Stimulated activated CD8-positive, alpha-beta memory T cell treated with anti-CD3 and anti-CD28 coated beads, Interleukin-12 subunit alpha, Interleukin-12 subunit beta, amount 100 ng/mL, for 1 hour (primary cell): Measurements from ENCODE around the gene DAGLA.

Source experiments
- DNase-seq: peaks from one replicate; pipeline ENCODE4 v3.0.0-alpha.2; 2020; ENCODE audit warnings: low read depth

Gene DAGLA

DNA sequence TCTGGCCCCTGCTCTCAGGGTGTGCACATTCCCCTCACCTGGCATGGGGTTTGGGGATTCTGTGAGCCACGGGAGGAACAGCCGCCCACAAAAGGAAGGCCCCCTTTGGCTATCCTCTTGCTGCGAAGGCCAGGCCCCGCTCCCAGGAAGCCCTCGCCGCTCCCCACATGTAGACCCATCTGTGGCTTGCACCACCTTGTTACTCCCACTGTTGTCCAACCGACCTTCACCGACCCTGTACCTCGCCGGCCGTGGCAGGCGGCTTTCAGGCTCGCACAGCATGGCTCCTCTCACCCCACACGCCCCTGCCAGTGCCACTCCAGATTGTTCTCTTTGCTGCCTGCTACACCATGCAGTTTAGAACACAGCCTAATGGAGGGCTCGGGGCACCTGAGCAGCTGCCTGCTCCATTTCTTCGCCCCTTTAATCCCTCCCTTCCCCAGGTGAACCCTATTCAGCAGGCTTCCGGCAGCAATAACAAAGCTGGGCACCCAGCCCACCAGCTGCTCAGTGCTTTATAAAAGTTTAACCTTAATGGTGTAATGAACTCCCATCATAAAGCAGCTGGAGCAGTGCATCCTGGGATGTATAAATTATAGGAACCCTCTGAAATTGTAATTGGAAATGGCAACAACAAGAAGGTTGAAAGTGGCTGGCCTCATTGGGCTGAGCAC, 10.7 kb downstream of the DAGLA start:
- no peak for DNase-seq

GRCh38 chr11:61691380-61692156, 11.4 kb downstream of the DAGLA start:
- no peak for DNase-seq

DNA sequence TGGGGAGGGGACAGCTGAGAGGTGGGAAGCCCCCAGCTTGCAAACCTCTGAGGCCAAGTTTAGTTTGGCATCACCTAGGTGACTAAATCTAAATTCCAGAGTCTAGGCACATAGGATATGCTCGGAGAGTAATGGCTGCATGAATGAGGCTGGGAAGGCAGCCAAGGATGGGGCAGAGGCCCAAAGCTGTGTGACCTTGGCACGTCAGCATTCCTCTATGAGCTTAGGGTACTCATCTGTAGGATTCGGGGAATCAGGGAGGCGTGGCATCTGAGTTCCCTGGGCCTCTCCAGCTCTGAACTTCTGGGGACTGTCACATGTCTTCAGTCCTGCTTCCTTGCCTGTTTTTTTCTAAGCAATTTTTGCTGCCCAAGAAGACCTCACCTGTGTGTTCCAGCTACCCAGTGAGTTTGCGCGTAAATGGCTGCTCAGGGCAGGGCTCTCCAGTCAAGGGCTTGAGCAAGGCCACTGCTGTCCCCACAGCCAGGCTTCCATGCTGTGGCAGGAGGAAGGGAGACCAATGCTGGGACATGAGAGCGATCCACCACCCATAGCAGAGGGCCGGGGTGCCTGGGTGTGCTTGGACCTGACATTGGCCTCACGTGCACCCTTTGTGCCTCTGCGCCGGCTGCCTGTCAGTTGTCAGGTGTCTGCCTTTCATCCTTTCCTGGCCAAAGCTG, 13.9 kb downstream of the DAGLA start:
- DNase-seq: no peak

DNA sequence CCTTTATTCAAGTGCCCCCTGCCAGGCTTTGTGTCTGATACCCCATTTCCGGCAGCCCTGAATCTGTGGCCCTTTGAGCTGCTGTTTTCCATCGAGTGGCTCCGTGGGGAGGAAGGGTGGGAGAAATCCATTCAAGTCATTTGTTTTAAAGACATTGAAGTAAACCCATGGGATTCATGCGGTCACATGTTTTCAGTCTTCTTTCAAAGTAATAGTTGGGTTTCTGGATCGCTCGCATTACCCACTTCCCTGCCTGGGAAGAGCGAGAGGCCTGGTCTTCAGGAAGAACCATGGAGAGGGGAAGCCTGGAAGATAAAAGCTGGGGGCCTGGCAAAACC, 14.4 kb downstream of the DAGLA start:
- DNase-seq: no peak

GRCh38 chr11:61694946-61695706, 14.9 kb downstream of the DAGLA start:
- no peak for DNase-seq

- DNase-seq: peak; percentile 88
Observed at GRCh38 chr11:61695917-61696316, 15.7 kb downstream of the DAGLA start.

DNA sequence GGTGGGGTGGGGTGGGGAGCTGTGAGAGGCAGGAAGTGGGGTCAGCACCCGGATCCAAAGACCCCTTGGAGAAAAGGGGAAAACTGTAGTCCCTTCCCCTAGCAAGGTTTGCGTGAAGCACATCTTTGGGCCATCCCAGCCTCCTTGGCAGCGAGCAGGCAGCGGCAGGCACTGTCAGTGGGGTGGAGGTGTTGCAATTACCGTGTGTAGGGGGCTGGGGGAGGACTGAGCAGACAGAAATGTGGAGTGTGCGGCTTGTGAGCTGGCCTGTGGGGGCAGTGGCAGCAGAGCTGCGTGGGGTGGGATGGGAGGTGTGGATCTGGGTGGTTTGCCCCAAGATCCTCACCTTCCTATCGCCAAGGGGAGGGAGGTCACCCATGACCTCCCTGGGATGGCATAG, 16.4 kb downstream of the DAGLA start:
- no peak for DNase-seq

- DNase-seq: no peak
Observed at GRCh38 chr11:61697078-61697502, 16.9 kb downstream of the DAGLA start.

- no peak for DNase-seq
Observed at GRCh38 chr11:61697764-61698163, 17.6 kb downstream of the DAGLA start.

DNA sequence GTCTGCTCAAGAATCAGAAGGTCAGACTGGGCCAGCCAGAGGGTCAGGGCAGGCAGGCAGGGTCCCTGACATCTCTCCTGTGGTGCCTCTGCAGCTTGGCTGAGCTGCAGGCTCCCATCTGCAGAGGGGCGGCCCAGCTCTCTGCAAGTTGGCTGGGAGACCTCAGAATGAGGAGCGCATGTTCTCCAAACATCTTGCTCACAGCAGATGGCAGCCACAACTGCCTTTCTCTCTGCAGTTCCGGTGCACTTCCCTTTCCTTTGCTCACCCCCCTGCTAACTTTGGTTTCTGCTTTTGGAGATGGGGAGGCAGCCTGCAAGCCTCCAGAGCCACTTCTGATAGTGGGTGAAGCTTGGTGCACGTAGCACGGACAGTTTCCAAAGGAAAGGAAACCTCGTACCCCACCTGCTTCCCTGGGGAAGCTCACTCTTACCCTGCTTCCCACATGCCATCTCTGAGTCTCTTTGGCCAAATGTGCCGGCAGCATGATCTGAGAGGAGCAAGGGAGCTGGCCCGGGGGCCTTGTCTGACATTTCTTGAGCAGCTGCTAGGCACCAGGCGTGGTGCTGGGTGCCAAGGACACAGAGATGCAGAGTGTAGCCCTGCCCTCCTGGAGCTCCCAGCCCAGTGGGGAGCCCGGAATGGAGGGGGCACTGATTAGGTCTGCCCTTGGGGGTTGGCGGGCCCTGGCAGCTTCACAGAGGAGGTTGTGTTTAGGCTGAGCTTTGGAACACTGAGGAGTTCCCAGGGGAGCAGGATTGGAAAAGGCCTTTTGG, 18.2 kb downstream of the DAGLA start:
- no peak for DNase-seq

DNA sequence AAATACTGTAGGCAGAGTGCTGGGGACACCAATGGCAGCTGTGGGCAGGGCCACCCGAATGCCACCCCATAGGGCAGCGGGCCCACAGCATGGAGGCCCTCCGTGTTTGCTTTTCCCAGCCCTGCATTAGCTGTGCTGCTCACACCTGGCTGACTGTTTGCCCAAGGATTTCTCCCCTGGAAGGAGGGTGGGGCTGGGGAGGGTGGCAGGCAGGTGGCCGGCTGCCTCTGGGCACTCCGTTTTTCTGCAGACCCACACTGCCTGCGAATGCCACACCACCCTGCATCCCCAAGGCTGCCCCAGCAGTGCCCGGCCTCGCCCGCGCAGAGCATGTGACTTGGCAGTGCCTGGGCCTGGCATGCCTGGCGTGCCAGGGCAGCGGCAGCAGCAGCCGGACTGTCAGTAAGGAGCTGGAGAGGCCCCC, 19.6 kb downstream of the DAGLA start:
- DNase-seq: no peak

DNA sequence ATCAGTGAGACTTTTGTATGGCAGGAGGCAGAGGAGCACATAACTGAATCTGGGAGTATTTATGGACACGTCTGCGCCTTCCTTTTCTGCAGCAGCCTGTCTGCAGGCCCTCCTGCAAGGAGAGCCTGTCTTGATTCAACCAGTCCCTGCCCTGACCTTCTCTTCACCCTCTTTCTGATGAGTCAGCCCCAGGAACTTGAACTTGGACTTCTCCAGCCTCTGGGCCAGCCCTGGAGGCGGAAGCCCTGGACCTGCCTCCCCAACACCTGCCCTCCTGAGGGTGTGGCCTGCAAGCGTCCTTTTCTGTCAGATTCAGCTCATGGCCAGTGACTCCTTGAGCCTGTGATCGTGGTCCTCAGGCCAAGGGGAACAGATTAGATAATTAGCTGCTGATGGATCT, 20.0 kb downstream of the DAGLA start:
- no peak for DNase-seq

GRCh38 chr11:61700720-61701119, 20.5 kb downstream of the DAGLA start:
- no peak for DNase-seq

DNA sequence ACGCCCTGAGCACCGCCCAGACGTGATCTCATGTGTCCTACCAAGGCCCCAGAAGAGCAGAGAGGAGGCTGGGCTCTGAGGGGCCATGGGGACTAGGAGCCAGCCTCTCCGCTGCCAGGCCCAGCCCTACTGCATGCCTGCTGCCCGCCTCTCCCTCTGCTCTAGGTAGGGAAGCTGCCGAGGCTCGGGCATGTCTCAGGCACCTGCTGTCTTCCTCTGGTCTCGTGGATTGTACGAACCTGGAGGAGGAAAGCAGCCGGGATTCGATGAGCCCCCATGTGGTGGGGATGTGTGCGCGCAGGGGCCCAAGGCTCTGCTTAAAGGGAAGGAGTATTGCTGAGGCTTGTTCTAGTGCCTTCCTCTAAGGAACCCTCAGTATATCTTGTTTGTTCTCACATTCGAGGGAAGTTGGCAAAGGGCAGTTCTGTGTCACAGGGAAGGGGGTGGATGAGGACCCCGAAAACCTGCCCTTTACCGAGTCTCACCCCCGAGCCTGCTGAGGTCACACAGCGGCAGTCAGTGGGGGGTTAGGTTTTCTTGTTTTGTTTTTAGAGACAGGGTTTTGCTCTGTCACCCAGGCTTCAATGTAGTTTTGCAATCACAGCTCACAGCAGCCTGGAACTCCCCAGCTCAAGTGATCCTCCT, 21.2 kb downstream of the DAGLA start:
- no peak for DNase-seq

- DNase-seq: no peak
Observed at GRCh38 chr11:61702701-61703312, 22.6 kb downstream of the DAGLA start.

DNA sequence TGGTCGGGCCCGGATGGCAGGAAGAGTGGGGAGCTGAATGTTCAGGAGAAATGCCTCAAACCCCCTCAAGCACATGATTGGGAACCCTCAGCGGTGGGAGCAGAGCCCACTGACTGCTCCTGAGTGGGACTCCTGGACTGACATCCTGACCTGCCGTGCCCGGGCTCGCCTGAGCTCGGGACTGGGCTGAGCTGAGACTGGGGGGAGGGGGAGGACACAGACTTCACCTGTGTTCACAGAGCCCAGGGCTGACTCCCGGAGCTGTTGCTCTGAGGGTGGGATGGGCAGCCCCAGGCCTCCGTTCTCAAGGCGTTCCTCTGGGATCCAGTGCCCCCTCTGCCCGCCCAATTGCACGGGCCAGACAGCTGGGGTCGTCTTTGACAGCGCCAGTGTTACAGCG, 24.6 kb downstream of the DAGLA start:
- DNase-seq: no peak

- DNase-seq: no peak
Observed at GRCh38 chr11:61706452-61707400, 26.5 kb downstream of the DAGLA start.

DNA sequence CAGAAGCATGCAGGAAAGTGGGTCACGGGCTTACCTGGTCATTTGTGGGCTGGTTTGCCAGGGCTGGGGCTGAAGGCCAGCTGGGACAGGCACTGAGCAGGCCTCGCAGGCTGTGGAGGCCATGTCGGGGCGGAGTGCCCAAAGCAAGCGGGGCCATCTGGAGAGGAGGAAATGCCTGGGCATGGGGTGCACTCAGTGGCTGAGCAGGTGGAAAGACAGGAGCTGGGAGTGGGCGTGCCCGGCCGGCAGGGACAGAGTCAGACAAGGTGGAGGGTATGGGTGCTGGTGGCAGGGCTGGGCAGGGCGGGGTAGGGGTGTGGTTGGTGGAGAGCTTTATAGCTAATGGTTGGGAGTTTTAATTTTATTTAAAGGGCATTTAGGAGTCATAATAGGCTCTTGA, 27.4 kb downstream of the DAGLA start:
- no peak for DNase-seq

DNA sequence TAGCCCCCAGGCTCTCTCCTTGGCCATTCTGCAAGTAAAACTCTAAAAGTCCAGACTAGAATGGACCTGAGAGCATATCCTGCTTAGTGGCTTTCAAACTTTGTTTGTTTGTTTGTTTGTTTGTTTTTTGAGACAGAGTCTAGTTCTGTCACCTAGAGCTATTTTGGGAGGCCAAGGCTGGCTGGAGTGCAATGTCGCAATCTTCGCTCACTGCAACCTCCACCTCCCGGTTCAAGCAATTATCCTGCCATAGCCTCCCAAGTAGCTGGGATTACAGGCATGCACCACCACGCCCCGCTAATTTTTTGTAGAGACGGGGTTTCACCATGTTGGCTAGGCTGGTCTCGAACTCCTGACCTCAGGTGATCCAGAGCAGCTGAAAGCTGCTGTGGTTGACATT, 28.9 kb downstream of the DAGLA start:
- DNase-seq: no peak

DNA sequence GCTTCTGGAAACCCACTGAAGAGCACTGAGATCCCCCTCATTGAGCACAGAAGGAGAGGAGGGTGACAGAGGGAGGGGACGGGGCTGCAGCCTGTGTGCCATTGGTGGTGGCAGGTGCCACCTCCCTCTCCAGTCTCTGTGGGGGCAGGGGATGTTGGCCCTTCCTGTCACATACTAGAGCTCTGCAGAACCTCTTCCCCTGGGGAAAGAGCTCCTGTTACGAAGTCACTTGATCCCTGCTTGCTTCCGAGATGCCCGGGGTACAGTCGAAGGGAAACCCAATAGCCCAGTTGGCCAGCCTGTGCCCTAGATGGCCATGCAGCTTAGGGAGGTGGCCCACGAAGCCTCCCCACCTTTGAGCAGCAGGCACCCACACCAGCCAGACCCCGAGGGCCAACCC, 29.4 kb downstream of the DAGLA start:
- DNase-seq: no peak
